ENCODE measurements around the gene HUS1B. TPM values are rescaled to one million over a fixed set of nuclear protein-coding genes. Genes with fewer than 3 reads are reported as not detected.
A peak's percentile ranks its signal among the peaks of the same experiment; 100 is the strongest.

Gene HUS1B
- total RNA-seq, 1 donor from 2014 or later, result not detected

DNA sequence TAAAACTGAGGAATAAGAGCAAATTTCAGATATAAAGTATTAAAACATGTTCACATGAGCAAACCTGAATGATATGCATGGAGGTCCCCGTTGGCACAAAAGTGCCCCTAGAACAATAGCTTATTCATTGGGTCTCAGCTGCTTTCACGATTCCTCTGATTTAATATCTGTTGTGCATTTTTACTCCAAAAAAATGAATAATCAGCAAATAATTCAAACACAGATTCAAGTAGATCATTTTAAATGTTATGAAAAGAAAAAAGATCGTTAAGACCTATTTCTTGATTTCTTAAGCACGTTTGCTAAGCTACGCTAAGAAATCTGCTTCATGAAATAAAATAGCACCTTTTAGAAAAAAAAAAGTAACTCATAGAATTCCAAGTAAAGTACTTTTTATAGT, 21.7 kb downstream of the HUS1B start:
- no peak for ATAC-seq
- DNase-seq, result no peak
- intact Hi-C loops (cut with micrococcal nuclease), result no loop called here

DNA sequence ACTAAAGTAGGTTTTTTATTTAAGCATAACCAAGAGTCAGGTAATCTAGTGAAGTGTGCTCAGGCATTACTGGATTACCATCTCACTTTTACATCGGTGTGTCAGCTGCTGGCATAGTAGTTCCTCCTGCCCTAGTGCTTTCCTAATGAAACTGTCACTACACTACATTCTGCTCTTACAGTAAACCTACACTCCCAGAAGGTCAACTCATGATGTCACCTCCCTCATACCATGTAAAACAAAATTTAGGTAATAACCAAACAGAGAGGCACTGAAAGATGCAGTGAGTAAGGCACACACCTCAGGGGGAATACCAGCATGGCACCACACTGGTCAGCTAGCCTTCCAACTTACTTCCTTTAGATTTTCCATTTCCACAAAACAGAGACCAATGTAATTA, 23.3 kb downstream of the HUS1B start:
- ATAC-seq (no peak), DNase-seq (no peak)
- intact Hi-C loops (cut with micrococcal nuclease), result no loop called here

GRCh38 chr6:628766-629165, 28.1 kb downstream of the HUS1B start:
- ATAC-seq (no peak), DNase-seq (no peak)
- intact Hi-C loops (cut with micrococcal nuclease), result no loop called here

DNA sequence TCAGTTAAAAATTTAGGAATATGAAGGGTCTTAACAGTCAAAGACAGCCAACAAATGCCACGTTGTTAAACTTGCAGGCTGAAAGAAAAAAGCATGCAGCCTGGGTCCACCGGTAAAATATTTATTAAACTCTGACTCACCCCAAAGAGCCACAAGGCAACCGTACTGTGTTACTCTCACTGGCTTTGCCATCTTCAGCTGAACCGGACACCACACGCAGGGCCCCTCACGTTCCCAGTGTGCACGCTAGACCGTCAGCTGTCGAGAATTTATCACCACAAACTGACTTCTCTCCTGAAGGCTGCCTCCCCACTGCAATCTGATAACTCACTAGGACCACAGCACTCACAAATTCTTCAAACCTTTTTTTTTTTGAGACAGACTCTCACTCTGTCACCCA, 30.7 kb downstream of the HUS1B start:
- ATAC-seq, result no peak
- DNase-seq, result no peak
- intact Hi-C loops (cut with micrococcal nuclease), result no loop called here

DNA sequence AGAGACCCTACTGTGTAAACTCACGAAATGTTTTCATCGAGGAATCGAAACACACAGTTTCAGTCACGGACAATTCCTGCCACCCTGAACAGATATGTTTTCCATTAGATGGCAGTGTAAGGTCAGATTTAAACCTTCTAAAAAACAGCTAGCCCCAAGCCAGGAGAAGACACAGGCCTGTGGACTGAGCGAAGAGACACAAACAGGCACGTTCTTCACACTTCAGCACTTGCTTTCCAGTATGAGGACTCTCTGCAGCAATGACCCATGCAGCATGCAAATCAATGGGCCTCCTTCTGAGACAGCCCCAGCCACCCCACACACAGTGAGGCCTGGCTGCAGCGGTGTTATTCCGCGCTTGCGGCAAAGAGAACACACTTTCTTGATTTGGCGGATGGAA, 31.9 kb downstream of the HUS1B start:
- intact Hi-C loops (cut with micrococcal nuclease), result no loop called here
- DNase-seq, result no peak
- ATAC-seq, result peak; percentile 94

DNA sequence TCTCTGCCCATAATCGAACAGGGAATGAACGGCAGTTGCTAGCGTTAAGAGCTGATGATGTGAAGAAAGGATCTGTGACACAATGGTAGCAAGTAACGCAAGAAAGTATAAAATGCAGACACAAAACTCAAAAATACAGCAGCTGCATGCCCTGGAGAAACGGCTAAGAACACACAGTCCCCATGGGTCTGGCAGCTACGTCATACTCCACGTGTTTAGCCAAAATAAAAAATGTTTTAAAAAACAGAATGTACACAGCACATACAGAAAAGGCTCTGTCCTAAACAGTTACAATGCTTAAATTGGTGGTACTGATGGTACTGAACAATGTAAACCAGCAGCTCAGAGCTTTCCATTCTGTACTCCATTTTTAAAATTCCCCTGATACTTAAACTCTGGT, 34.4 kb downstream of the HUS1B start:
- DNase-seq, result no peak
- intact Hi-C loops (cut with micrococcal nuclease), result no loop called here
- no peak for ATAC-seq

GRCh38 chr6:621931-622330, 35.0 kb downstream of the HUS1B start:
- ATAC-seq, result no peak
- intact Hi-C loops (cut with micrococcal nuclease), result no loop called here
- DNase-seq, result no peak

DNA sequence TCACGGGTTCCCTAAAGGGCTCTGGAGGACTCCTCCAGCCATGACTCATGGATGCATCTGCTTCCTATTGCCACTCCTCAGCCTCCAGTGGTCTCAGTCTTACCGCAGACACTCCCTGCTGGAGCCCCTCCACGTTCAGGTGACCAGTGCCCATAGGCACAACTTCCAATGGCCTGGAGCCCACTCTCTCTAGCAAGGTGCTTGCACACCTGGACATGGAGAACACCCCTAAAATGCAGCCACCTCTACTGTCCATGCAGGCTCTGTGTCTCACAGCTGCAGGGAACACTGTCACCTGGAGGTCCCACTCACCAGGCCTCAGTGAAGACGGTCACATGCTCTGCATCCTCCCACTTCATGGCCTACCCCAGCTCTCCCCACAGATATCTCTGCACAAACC, 36.0 kb downstream of the HUS1B start:
- intact Hi-C loops (cut with micrococcal nuclease), result no loop called here
- no peak for ATAC-seq

DNA sequence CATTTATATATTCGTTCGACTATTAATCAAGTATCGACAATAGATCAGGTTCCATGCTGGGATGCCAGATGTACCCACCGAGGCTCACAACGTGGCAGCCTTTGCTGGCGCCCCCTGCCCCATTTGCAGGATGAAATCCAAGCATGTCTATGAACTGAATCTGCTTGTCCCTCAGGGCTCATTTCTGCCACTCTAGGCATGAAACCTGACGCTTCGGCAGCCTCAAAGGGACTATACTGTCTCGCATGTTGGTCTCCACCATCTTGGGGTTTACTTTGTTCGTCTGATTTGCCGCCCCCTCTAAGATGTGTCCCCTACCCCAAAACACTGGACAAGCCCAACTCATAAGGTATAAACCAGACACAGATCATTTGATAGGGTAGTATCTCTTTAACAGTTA, 36.7 kb downstream of the HUS1B start:
- ATAC-seq (no peak), DNase-seq (no peak)
- intact Hi-C loops (cut with micrococcal nuclease), result no loop called here

More for the DNA sequence above, 36.0 kb downstream of the HUS1B start:
- DNase-seq, result no peak

- ATAC-seq, result no peak
- DNase-seq, result no peak
- intact Hi-C loops (cut with micrococcal nuclease), result no loop called here
Measured at GRCh38 chr6:617456-618100, 39.3 kb downstream of the HUS1B start.

- intact Hi-C loops (cut with micrococcal nuclease), result no loop called here
- ATAC-seq (no peak), DNase-seq (no peak)
Measured at GRCh38 chr6:613981-614380, 42.9 kb downstream of the HUS1B start.

GRCh38 chr6:611928-612327, 45.0 kb downstream of the HUS1B start:
- ATAC-seq (no peak), DNase-seq (no peak)
- intact Hi-C loops (cut with micrococcal nuclease), result no loop called here

GRCh38 chr6:610882-611281, 46.0 kb downstream of the HUS1B start:
- ATAC-seq (peak; percentile 23), DNase-seq (no peak)
- intact Hi-C loops (cut with micrococcal nuclease), result no loop called here

DNA sequence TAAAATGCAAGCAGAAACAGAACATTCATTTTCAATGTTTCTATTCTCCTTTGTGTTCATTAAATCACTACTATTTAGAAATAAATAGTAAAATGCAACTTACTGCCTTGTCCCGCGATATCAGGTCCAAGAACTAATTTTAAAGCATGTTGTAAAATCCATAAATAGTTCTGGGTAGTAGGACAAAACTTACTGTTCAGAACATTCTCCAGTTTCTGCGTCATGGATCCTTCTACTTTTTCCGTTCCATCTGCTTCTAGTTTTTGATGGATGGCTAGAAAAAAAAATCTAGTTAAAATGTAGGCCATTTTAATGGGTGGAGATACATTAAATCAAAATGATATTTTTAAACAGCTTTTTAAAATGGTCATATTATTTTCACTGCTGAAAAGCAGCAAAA, 47.0 kb downstream of the HUS1B start:
- DNase-seq (no peak), ATAC-seq (no peak)
- intact Hi-C loops (cut with micrococcal nuclease), result no loop called here

DNA sequence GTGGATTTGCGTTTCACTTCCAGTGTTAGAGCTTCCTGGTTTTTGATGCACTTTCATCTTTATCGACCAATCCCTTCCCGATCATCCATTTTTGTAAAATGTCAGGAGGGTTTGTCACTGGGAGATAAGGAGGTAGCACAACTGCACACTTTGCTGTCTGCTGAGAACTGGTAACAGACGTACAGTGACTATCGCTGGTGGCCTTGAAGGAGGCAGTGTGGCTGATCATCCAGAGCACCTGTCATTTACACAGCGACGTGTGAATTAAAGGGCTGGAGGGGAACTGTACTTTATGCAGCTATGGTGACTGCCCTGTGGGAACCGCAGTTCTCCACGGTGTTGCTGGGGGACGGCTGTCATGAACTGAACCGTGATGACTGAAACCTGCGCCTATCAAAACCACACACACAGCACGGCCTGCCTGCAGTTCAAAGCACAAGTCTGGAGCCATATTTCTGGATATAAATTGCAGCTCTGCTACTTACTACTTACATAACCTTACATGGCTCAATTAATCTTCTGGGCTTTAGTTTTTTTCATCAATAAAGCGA, 50.0 kb downstream of the HUS1B start:
- intact Hi-C loops (cut with micrococcal nuclease), result no loop called here
- DNase-seq (no peak), ATAC-seq (no peak)

Other genes with a start within 250 kb of the HUS1B start
- 12.7 TPM for gene EXOC2, start 36.0 kb upstream of the HUS1B start, total RNA-seq

Data from left ventricle myocardium superior (tissue), 1 donor.